ENCODE measurements around the gene NETO1.

The NETO1 gene

GRCh38 chr18:72868585-72869225 is 918 bp upstream of the NETO1 start:
- Histone ChIP-seq H3K4me1 (ENCODE audit: control insufficient read depth, insufficient read depth, low read length) (no peaks in the 10 kb centered on the region), H3K9me3 (ENCODE audit: control insufficient read depth, insufficient read depth, low read depth, low read length) (no peaks in the 10 kb centered on the region), H3K27ac (ENCODE audit: extremely low read depth, low read depth, low read length) (no peak overlapping the region), H3K36me3 (ENCODE audit: control insufficient read depth in 2 of 2, insufficient read depth in 1 of 2, low read length in 2 of 2) (no peaks in the 10 kb centered on the region), H3K4me3 (ENCODE audit: low read depth, low read length) (peak overlapping the region; percentile 14)
- TF ChIP-seq ZFP37 (tag by site-specific recombination; IDR thresholded peaks at IDR 0.05): no peak
- no peak for TF ChIP-seq ZNF23 (tag by site-specific recombination; IDR thresholded peaks at IDR 0.05; ENCODE audit: borderline replicate concordance)
- TF ChIP-seq ZNF837 (tag by site-specific recombination; IDR thresholded peaks at IDR 0.05): no peak
- no peak for TF ChIP-seq ZNF302 (tag by site-specific recombination; IDR thresholded peaks at IDR 0.05; ENCODE audit: low read depth)
- no peak for TF ChIP-seq SETDB1 (IDR thresholded peaks at IDR 0.05; ENCODE audit: insufficient read length, low read length)
- no peak for TF ChIP-seq ZNF48 (tag by site-specific recombination; IDR thresholded peaks at IDR 0.05)
- TF ChIP-seq REPIN1 (tag by site-specific recombination; IDR thresholded peaks at IDR 0.05; ENCODE audit: low read depth): no peak
- no peak for TF ChIP-seq ZNF600 (tag by site-specific recombination; IDR thresholded peaks at IDR 0.05)
- TF ChIP-seq ZNF138 (tag by site-specific recombination; IDR thresholded peaks at IDR 0.05; ENCODE audit: borderline replicate concordance): no peak
- TF ChIP-seq ZNF114 (tag by site-specific recombination; IDR thresholded peaks at IDR 0.05): no peak
- no peak for TF ChIP-seq RBAK (tag by site-specific recombination; IDR thresholded peaks at IDR 0.05)
- TF ChIP-seq KLF8 (tag by site-specific recombination; IDR thresholded peaks at IDR 0.05): no peak
- TF ChIP-seq ZNF24 (tag by site-specific recombination; IDR thresholded peaks at IDR 0.05): no peak
- TF ChIP-seq PRDM10 (tag by site-specific recombination; IDR thresholded peaks at IDR 0.05): no peak
- no peak for TF ChIP-seq ZBTB6 (tag by site-specific recombination; IDR thresholded peaks at IDR 0.05)
- no peak for TF ChIP-seq FEZF1 (tag by site-specific recombination; IDR thresholded peaks at IDR 0.05)
- no peak for TF ChIP-seq ZNF239 (tag by site-specific recombination; IDR thresholded peaks at IDR 0.05)
- no peak for TF ChIP-seq ZNF776 (tag by site-specific recombination; IDR thresholded peaks at IDR 0.05; ENCODE audit: borderline replicate concordance)
- no peak for TF ChIP-seq REST (tag by site-specific recombination; IDR thresholded peaks at IDR 0.05)
- no peak for TF ChIP-seq MYNN (tag by site-specific recombination; IDR thresholded peaks at IDR 0.05; ENCODE audit: borderline replicate concordance)
- POLR2A ChIA-PET: no interaction called here
- CTCF ChIA-PET: no interaction called here

All from HEK293 (cell line).